ACC112 (cell line): Measurements from ENCODE around the gene CRTC3.

Source experiments
- H2AFZ ChIP-seq: fragments of 200-600 bp; sonication (generic); one replicate; pipeline ENCODE4 v1.6.0; 2017; ENCODE audit warnings: antibody characterized with exemption, low read length; ENCODE audit not compliant: unreplicated experiment
- H3K27ac ChIP-seq: fragments of 200-600 bp; sonication (generic); 2 replicates; pipeline ENCODE4 v1.5.1; 2014; ENCODE audit warnings: low read depth, mild to moderate bottlenecking, antibody characterized with exemption, low read length, moderate library complexity
- H3K27me3 ChIP-seq: fragments of 200-600 bp; sonication (generic); 2 replicates; pipeline ENCODE4 v1.6.1; 2014; ENCODE audit warnings: mild to moderate bottlenecking, antibody characterized with exemption, low read length, moderate library complexity, mixed read lengths; ENCODE audit not compliant: insufficient read depth
- H3K36me3 ChIP-seq: fragments of 200-600 bp; sonication (generic); 2 replicates; pipeline ENCODE4 v1.6.1; 2016; ENCODE audit warnings: mild to moderate bottlenecking, antibody characterized with exemption, low read length, moderate library complexity, mixed read lengths; ENCODE audit not compliant: insufficient read depth
- H3K4me1 ChIP-seq: fragments of 200-600 bp; sonication (generic); one replicate; pipeline ENCODE4 v1.6.1; 2016; ENCODE audit warnings: low read length, mixed read lengths; ENCODE audit not compliant: insufficient read depth, unreplicated experiment, control insufficient read depth
- H3K4me3 ChIP-seq: fragments of 200-600 bp; sonication (generic); 2 replicates; pipeline ENCODE4 v1.5.1; 2014; ENCODE audit warnings: mild to moderate bottlenecking, low read depth, low read length
- H3K79me2 ChIP-seq: fragments of 200-600 bp; sonication (generic); one replicate; pipeline ENCODE4 v1.6.0; 2016; ENCODE audit warnings: low read length; ENCODE audit not compliant: control insufficient read depth, unreplicated experiment, insufficient read depth

The CRTC3 gene

DNA sequence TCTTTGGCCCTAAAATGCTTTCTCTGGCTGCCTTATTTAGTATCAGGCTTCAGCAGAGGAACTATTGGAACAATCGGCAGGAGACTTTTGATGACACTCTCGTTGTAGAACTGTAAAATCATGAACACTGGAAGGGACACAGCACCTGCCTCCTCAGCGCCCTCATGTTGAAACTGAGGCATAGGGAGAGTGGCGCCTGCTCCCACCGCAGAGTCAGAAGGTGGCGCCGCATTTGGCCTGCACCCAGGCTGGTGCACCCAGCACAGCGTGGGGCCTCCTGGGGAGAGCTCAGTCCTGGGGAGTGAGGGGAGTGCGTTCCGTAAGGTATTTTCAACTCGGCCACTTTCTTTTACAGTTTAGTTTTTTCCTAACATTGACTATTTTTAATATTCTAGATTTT, 109.2 kb downstream of the CRTC3 start:
- H3K27me3 ChIP-seq, result no peaks in the 10 kb centered on the region
- peaks cover 11% of the 10 kb centered on the region for H3K36me3 ChIP-seq
- H3K79me2 ChIP-seq, result no peaks in the 10 kb centered on the region
- H3K4me1 ChIP-seq, result no peaks in the 10 kb centered on the region
- no peak overlapping the region for H3K27ac ChIP-seq
- H2AFZ ChIP-seq, result no peak overlapping the region
- H3K4me3 ChIP-seq, result no peak overlapping the region

DNA sequence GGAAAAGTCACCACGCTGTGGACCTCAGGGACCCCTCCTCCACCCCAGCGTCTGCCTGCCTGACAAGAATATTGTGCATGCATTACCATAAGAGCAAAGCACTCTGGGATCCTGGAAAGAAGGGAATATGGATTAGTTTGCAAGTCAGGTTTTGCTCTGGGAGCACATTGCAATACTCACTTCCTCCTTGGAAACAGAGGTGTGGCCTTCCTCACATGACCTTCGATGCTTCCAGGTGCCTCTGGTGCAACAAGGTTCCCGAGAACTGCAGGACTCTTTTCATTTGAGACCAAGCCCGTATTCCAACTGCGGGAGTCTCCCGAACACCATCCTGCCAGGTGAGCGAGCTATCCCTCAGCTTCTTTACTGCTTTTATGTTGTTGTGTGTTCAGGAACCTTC, 111.1 kb downstream of the CRTC3 start:
- no peak overlapping the region for H3K4me3 ChIP-seq
- H3K36me3 ChIP-seq, result peaks cover 4% of the 10 kb centered on the region; the same call in 1 of the 2 replicates
- no peak overlapping the region for H3K27ac ChIP-seq
- no peak overlapping the region for H2AFZ ChIP-seq
- H3K27me3 ChIP-seq, result no peaks in the 10 kb centered on the region
- no peaks in the 10 kb centered on the region for H3K4me1 ChIP-seq
- H3K79me2 ChIP-seq, result no peaks in the 10 kb centered on the region

DNA sequence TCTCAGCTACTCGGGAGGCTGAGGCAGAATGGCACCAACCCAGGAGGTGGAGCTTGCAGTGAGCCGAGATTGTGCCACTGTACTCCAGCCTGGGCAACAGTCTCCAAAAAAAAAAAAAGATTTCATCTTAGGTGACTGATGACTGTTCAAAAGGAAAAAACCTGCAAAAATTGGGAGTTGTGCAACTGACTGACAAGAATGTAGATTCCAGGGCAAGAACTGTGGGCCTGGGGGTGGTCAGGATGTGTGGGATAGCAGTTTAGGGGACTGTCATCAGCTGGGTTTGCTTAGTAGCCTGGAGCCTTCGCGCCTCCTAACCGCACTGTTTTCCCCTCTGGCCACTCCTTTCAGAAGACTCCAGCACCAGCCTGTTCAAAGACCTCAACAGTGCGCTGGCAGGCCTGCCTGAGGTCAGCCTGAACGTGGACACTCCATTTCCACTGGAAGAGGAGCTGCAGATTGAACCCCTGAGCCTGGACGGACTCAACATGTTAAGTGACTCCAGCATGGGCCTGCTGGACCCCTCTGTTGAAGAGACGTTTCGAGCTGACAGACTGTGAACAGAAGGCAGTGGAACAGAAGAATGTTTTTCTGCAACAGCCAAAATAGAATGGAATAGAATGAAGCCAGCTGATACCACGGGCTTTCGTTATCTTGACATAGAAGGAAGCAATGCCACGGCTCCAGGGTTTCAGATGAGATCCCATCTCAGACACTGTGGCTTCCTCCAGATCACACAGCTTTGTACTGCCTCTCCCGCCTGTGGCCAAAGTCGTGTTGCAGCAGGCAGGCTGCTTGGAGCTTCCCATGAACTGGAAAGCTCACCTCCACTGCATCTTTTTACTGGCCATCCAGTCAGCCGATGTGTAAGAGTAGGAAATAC, 112.1 kb downstream of the CRTC3 start:
- Histone ChIP-seq H3K27me3 (no peaks in the 10 kb centered on the region), H3K27ac (no peak overlapping the region), H3K4me1 (no peaks in the 10 kb centered on the region), H3K79me2 (no peaks in the 10 kb centered on the region), H2AFZ (no peak overlapping the region), H3K36me3 (peaks cover 4% of the 10 kb centered on the region; the same call in 1 of the 2 replicates), H3K4me3 (no peak overlapping the region)

DNA sequence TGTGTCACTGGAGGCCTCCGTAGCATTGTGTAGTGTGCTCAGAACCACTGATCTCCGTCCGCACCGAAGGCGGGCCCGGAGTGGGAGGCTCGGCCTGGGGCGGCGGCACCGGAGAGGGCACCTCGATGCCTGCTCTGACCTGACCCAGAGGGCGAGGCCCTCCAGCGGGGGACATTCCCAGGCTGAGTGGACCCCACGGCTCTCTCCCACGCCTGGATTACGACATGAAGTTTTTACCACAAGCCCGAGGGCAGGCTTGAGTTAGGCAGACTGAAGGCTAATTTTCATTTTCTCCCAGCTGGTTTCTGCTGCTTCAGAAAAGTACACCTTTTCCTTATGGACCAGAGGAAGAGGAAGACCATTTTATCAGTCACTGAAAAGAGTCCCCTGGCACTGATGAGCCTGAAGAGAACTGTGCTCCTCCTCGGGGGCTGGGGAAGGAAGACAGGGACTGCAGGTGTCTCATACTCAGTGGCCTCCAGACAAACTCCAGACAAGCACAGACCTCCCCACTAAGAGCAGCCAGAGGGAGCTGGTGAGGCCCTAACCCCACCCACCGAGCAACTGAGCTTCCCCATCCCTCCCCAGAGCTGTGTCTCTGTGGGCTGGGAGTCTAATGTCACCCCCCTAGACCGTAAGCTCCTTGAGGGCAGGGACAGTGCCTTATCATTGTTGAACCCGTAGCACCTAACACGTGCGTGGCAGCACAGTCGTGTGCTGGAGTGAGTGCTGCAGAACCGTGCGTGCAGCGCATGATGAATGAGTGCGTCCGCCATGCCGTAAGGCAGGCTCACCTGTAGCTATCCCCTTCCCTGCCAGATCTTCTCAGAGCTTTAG, 113.0 kb downstream of the CRTC3 start:
- Histone ChIP-seq H3K36me3 (peaks cover 4% of the 10 kb centered on the region; the same call in 1 of the 2 replicates), H3K4me1 (no peaks in the 10 kb centered on the region), H3K27ac (no peak overlapping the region), H3K4me3 (no peak overlapping the region), H2AFZ (no peak overlapping the region), H3K27me3 (no peaks in the 10 kb centered on the region), H3K79me2 (no peaks in the 10 kb centered on the region)

DNA sequence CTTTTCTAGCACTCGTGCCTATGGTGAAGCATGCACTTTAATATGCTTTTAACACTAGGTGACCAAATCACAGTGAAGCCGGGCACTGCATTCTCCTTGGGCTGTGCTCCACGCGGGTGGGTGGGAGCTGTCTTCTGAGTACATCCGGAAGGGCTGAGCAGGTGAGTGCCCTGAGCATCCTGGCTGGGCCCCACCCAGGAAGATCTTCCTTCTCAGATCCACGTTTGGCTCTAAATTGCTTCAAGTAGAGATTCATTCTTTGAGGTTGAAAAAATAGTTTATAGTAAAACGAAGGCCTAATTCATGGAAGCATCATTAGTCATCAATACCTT, 113.5 kb downstream of the CRTC3 start:
- H3K27ac ChIP-seq, result no peak overlapping the region
- H3K36me3 ChIP-seq, result peaks cover 4% of the 10 kb centered on the region; the same call in 1 of the 2 replicates
- H3K4me3 ChIP-seq, result no peak overlapping the region
- H3K4me1 ChIP-seq, result peaks cover 2% of the 10 kb centered on the region
- no peaks in the 10 kb centered on the region for H3K79me2 ChIP-seq
- H2AFZ ChIP-seq, result no peak overlapping the region
- H3K27me3 ChIP-seq, result no peaks in the 10 kb centered on the region

DNA sequence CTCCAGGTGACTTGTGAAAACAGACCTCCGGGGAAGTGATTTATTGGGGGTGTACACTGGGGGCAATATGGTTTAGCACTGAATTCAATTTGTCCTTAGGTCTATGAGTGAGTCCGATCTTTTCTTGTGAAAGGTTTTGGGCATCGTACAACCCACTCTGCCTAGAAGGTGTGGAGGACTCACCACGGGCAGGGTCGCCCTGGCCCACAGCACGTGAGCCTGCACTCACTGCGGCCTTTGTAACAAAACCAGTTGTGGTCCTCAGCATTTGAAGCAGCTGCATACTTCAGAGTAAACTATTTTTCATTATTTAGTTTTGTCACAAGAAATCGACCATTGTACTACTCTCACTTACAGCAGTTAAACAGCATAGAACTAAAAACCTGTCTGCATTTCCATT, 114.8 kb downstream of the CRTC3 start:
- no peaks in the 10 kb centered on the region for H3K79me2 ChIP-seq
- H3K27ac ChIP-seq, result no peak overlapping the region
- H3K4me1 ChIP-seq, result peaks cover 10% of the 10 kb centered on the region
- no peaks in the 10 kb centered on the region; the same call in 1 of the 2 replicates for H3K36me3 ChIP-seq
- H2AFZ ChIP-seq, result no peak overlapping the region
- H3K27me3 ChIP-seq, result no peaks in the 10 kb centered on the region
- no peak overlapping the region for H3K4me3 ChIP-seq

DNA sequence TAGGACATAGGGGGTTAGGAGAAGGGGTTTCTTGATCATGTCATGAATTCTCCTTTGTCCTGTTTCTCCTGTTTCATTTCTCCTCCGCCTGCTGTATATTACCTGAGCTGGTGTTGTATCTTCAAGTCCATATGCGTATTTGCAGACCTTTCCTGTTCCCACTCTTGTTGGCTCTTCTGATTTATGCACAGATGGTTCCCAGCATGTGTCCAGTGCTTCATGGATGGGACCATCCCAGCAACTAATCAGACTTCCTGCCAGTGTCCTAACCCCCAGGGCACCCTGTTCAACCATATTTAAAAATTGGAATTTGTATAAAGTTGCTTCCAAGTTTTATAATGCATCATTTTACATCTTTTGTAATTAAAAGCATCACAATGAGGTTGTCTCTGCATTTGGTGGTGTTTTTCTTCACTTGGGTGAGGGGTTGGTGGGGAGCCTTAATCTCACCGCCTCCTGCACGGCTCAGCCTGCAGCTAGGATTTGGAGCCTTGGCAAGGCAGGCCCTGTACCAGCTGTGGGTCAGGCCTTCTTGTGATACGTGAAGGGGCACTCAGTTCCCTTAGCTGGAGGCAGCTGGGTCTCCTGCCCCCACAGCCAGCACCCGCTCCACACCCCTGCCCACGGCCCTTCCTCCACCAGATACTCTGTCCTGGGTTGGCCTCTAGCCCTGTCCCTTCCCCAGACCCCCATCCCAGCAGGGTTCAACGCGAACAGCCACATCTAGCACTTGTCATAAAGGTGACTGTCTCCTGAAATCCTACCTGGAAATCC, 115.4 kb downstream of the CRTC3 start:
- Histone ChIP-seq H3K36me3 (no peaks in the 10 kb centered on the region; the same call in 1 of the 2 replicates), H2AFZ (no peak overlapping the region), H3K4me1 (peaks cover 16% of the 10 kb centered on the region), H3K27me3 (no peaks in the 10 kb centered on the region), H3K27ac (no peak overlapping the region), H3K4me3 (no peak overlapping the region), H3K79me2 (no peaks in the 10 kb centered on the region)

DNA sequence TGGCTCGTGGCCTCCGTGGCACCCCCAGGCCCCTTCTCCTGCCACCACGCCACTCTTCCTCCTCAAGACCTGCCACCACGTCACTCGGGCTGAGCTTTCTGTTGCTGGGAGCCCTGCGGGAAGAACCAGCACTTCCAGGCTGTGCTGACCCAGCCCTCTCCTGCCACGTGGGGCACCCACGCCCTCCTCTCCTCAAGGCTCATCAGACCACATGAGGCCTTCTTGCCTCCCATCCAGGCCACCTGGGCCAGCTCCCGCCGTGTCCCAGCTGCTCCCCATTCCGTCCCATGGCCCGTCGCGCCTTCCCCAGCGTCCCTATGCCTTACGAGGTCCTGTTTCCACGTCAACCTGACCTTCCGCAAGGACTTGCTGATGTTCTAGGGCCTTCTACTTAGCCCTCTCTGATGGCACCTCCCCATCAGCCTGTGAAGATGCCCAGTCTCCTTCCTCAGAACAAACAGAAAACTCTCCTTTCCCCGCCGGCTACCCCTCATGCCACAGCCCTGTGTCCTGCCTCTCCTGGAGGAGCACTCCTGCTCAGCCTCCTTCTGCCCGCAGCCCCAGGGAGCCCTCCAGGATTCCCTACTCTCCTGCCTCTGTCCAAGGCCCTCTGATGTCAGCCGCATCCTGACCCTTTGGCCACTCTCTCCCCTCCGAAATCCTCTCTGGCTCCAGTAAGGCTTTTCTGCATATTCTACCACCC, 116.3 kb downstream of the CRTC3 start:
- Histone ChIP-seq H3K27me3 (no peaks in the 10 kb centered on the region), H3K79me2 (no peaks in the 10 kb centered on the region), H2AFZ (no peak overlapping the region), H3K27ac (no peak overlapping the region), H3K4me3 (no peak overlapping the region), H3K4me1 (peaks cover 20% of the 10 kb centered on the region), H3K36me3 (no peaks in the 10 kb centered on the region; the same call in 1 of the 2 replicates)

DNA sequence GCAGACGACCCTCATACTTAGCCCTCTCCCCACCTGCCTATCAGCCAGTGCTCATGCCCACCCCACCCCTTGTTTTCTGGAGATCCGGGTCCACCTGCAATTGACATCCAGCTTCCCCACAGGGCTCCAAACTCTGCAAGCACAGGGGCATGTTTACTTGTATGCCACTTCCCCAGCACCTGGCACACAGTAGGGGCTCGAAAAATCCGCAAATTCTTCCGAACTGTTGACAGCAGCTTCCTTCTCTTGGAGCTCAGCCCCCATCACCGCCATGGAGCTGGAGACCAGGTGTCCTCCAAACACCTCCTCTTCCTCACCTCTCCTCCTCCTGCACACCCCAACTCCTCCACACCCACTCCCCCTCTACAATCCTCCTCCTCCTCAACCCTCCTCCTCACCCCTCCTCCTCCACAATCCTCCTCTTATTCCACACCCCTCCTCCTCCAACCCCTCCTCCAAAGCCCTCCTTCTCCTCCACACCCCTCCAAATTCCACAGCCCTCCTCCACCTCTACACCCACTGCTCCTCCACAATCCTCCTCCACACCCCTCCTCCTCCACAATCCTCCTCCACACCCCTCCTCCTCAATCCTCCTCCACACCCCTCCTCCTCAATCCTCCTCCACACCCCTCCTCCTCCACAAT, 117.1 kb downstream of the CRTC3 start:
- H2AFZ ChIP-seq, result no peak overlapping the region
- no peaks in the 10 kb centered on the region for H3K27me3 ChIP-seq
- H3K4me1 ChIP-seq, result peaks cover 20% of the 10 kb centered on the region
- H3K27ac ChIP-seq, result no peak overlapping the region
- H3K79me2 ChIP-seq, result no peaks in the 10 kb centered on the region
- H3K4me3 ChIP-seq, result no peak overlapping the region
- no peaks in the 10 kb centered on the region; the same call in 1 of the 2 replicates for H3K36me3 ChIP-seq
